Measurements from ENCODE around the gene OTOGL.

GRCh38 chr12:80332827-80333226, 233.5 kb downstream of the OTOGL start:
- TF ChIP-seq EP300 (IDR thresholded peaks at IDR 0.05; ENCODE audit: borderline replicate concordance) (no peak), TEAD4 (IDR thresholded peaks at IDR 0.05) (no peak), YY1 (IDR thresholded peaks at IDR 0.05; ENCODE audit: low read depth) (no peak), MAX (IDR thresholded peaks at IDR 0.05) (no peak), CREB1 (IDR thresholded peaks at IDR 0.05; ENCODE audit: low read depth) (no peak), TAF1 (IDR thresholded peaks at IDR 0.05; ENCODE audit: low read depth) (no peak)
